ENCODE results near the gene ZCCHC2.

DNA sequence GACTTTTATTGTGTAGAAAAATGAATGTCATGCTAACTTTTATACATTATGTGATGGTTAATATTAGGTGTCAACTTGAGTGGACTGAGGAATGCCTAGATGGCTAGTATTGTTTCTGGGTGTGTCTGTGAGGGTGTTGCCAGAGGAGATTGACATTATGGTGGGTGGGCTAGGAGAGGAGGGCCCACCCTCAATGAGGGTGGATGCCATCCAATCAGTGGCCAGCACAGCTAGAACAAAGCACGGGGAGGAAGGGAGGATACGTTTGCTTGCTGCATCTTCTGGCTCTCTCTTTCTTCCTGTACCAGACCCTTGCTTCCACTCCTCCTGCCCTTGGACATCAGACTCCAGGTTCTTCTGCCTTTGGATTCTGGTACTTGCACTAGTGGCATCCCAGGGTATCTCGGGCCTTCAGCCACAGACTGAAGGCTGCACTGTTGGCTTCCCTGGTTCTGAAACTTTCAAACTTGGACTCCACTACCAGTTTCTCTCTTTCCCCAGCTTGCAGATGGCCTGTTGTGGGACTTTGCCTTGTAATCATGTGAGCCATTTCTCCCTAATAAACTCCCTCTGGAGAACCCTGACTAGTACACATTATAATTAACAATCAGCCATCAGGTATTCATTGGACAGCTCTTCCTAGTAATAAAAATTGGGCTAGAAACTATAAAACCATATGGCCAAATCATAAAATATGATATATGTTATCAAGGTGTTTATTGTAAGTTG lies 31.7 kb upstream of the ZCCHC2 start:
- TF ChIP-seq, protein P1, sequence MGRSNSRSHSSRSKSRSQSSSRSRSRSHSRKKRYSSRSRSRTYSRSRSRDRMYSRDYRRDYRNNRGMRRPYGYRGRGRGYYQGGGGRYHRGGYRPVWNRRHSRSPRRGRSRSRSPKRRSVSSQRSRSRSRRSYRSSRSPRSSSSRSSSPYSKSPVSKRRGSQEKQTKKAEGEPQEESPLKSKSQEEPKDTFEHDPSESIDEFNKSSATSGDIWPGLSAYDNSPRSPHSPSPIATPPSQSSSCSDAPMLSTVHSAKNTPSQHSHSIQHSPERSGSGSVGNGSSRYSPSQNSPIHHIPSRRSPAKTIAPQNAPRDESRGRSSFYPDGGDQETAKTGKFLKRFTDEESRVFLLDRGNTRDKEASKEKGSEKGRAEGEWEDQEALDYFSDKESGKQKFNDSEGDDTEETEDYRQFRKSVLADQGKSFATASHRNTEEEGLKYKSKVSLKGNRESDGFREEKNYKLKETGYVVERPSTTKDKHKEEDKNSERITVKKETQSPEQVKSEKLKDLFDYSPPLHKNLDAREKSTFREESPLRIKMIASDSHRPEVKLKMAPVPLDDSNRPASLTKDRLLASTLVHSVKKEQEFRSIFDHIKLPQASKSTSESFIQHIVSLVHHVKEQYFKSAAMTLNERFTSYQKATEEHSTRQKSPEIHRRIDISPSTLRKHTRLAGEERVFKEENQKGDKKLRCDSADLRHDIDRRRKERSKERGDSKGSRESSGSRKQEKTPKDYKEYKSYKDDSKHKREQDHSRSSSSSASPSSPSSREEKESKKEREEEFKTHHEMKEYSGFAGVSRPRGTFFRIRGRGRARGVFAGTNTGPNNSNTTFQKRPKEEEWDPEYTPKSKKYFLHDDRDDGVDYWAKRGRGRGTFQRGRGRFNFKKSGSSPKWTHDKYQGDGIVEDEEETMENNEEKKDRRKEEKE (IDR thresholded peaks at IDR 0.05; ENCODE audit: borderline replicate concordance in 1 of 2, control insufficient read depth in 1 of 2, low read depth in 2 of 2, low read length in 1 of 2), result no peak
- TF ChIP-seq GTF2A2 (tag; IDR thresholded peaks at IDR 0.05), result no peak
- no peak for TF ChIP-seq CHD2 (IDR thresholded peaks at IDR 0.05; ENCODE audit: low read depth, low read length)

All from K562 (cell line).